GM23338 (cell line): ENCODE results near the gene FAF1. TPM values are rescaled to one million over a fixed set of nuclear protein-coding genes. Genes with fewer than 3 reads are reported as not detected.

ENCODE experiments used
- ATAC-seq: fragments of 200-7000 bp; cut with Tn5 transposase; 3 replicates; pipeline ENCODE4 v1.9.1; 2020
- DNase-seq: peaks from one replicate; pipeline ENCODE4 v3.0.0-alpha.2; 2015; ENCODE audit warnings: low spot score
- H2AFZ ChIP-seq: fragments of 200-600 bp; sonication (generic); 2 replicates; pipeline ENCODE4 v1.8.0; 2016; ENCODE audit warnings: antibody characterized with exemption, mild to moderate bottlenecking, moderate library complexity
- H3F3A ChIP-seq: fragments of 200-600 bp; sonication (generic); replicated peaks from 2 replicates; pipeline ENCODE4 v1.8.0; 2017; ENCODE audit warnings: antibody characterized with exemption, mixed run types, low read depth
- H3K27ac ChIP-seq: fragments of 200-600 bp; sonication (generic); 2 replicates; pipeline ENCODE4 v1.6.1; 2016; ENCODE audit warnings: low read depth
- H3K27me3 ChIP-seq: fragments of 200-600 bp; sonication (generic); 2 replicates; pipeline ENCODE4 v1.8.0; 2016; ENCODE audit warnings: mild to moderate bottlenecking, mixed run types, moderate library complexity; ENCODE audit not compliant: insufficient read depth
- H3K36me3 ChIP-seq: fragments of 200-600 bp; sonication (generic); 2 replicates; pipeline ENCODE4 v1.8.0; 2016; ENCODE audit warnings: mild to moderate bottlenecking; ENCODE audit not compliant: insufficient read depth
- H3K4me1 ChIP-seq: fragments of 200-600 bp; sonication (generic); 2 replicates; pipeline ENCODE4 v1.8.0; 2016; ENCODE audit warnings: mild to moderate bottlenecking, moderate library complexity; ENCODE audit not compliant: insufficient read depth
- H3K4me2 ChIP-seq: fragments of 200-600 bp; sonication (generic); 2 replicates; pipeline ENCODE4 v1.7.1; 2017; ENCODE audit warnings: mixed run types
- H3K4me3 ChIP-seq: fragments of 200-600 bp; sonication (generic); 2 replicates; pipeline ENCODE4 v1.6.1; 2016; ENCODE audit warnings: mixed run types
- H3K79me2 ChIP-seq: fragments of 200-600 bp; sonication (generic); replicated peaks from 2 replicates; pipeline ENCODE4 v1.8.0; 2017; ENCODE audit warnings: mild to moderate bottlenecking; ENCODE audit not compliant: insufficient read depth
- H3K9me2 ChIP-seq: fragments of 200-600 bp; sonication (generic); 2 replicates; pipeline ENCODE4 v1.8.0; 2017; ENCODE audit not compliant: insufficient read depth
- H4K20me1 ChIP-seq: fragments of 200-600 bp; sonication (generic); replicated peaks from 2 replicates; pipeline ENCODE4 v1.8.0; 2017; ENCODE audit warnings: mild to moderate bottlenecking; ENCODE audit not compliant: insufficient read depth
- H3K27ac Mint-ChIP-seq: 2 replicates; pipeline ENCODE4 v1.8.0; 2020; ENCODE audit warnings: inconsistent platforms, mild to moderate bottlenecking, moderate library complexity, mixed read lengths
- H3K27me3 Mint-ChIP-seq: 3 replicates; pipeline ENCODE4 v1.8.0; 2022; ENCODE audit warnings: low read depth, mild to moderate bottlenecking, moderate library complexity, mixed read lengths, inconsistent platforms; ENCODE audit not compliant: insufficient read depth, poor library complexity
- H3K36me3 Mint-ChIP-seq: 3 replicates; pipeline ENCODE4 v1.8.0; 2021; ENCODE audit warnings: low read depth, mild to moderate bottlenecking, inconsistent platforms, moderate library complexity, mixed read lengths
- H3K4me1 Mint-ChIP-seq: 3 replicates; pipeline ENCODE4 v1.8.0; 2020; ENCODE audit warnings: mild to moderate bottlenecking, inconsistent platforms, mixed read lengths
- H3K4me3 Mint-ChIP-seq: 3 replicates; pipeline ENCODE4 v1.8.0; 2021; ENCODE audit warnings: moderate library complexity, mild to moderate bottlenecking, inconsistent platforms, mixed read lengths
- H3K9me3 Mint-ChIP-seq: 3 replicates; pipeline ENCODE4 v1.8.0; 2020; ENCODE audit warnings: moderate library complexity, mild to moderate bottlenecking, inconsistent platforms, mixed read lengths
- CREB1 ChIP-seq: fragments of 250-450 bp; sonication (Bioruptor Pico); IDR thresholded peaks from 2 replicates; pipeline ENCODE4 v1.5.0; 2020; ENCODE audit warnings: low read depth, mild to moderate bottlenecking, moderate library complexity
- CTCF ChIP-seq, 2 experiments: fragments of 200-600 bp in 1 of 2; sonication (generic) in 1 of 2; conservative IDR thresholded peaks; 2 replicates each; pipeline versions ENCODE4 v1.5.1 to v1.6.1; 2016 to 2017; ENCODE audit warnings: antibody characterized with exemption in 2 of 2, low read depth in 2 of 2, mild to moderate bottlenecking in 2 of 2, moderate library complexity in 1 of 2
- ETS1 ChIP-seq: IDR thresholded peaks from 2 replicates; pipeline ENCODE4 v1.6.1; 2016; ENCODE audit warnings: antibody characterized with exemption
- EZH2 ChIP-seq: fragments of 200-600 bp; sonication (generic); IDR thresholded peaks from one replicate; pipeline ENCODE4 v1.8.0; 2017; ENCODE audit warnings: antibody characterized with exemption, mild to moderate bottlenecking, low read depth; ENCODE audit not compliant: unreplicated experiment
- EZH2phosphoT487 ChIP-seq: fragments of 200-600 bp; sonication (generic); IDR thresholded peaks from one replicate; pipeline ENCODE4 v1.8.1; 2018; ENCODE audit warnings: antibody characterized with exemption; ENCODE audit not compliant: unreplicated experiment
- JUNB ChIP-seq: IDR thresholded peaks from one replicate; pipeline ENCODE4 v1.6.1; 2016; ENCODE audit warnings: antibody characterized with exemption; ENCODE audit not compliant: unreplicated experiment
- NANOG ChIP-seq: IDR thresholded peaks from 2 replicates; pipeline ENCODE4 v1.6.1; 2016; ENCODE audit warnings: antibody characterized with exemption, borderline replicate concordance
- POLR2AphosphoS5 ChIP-seq: IDR thresholded peaks from 2 replicates; pipeline ENCODE4 v1.6.1; 2016; ENCODE audit warnings: antibody characterized with exemption, low read depth
- REST ChIP-seq: IDR thresholded peaks from one replicate; pipeline ENCODE4 v1.6.1; 2018; ENCODE audit warnings: antibody characterized with exemption; ENCODE audit not compliant: unreplicated experiment
- STAT1 ChIP-seq: IDR thresholded peaks from one replicate; pipeline ENCODE4 v1.6.1; 2016; ENCODE audit warnings: antibody characterized with exemption; ENCODE audit not compliant: unreplicated experiment
- ZNF114 ChIP-seq: fragments of 250-450 bp; sonication (Bioruptor Pico); IDR thresholded peaks from 2 replicates; pipeline ENCODE4 v1.5.0; 2020; ENCODE audit warnings: mild to moderate bottlenecking, moderate library complexity
- ZNF331 ChIP-seq: fragments of 250-450 bp; sonication (Bioruptor Pico); IDR thresholded peaks from 2 replicates; pipeline ENCODE4 v1.5.0; 2020; ENCODE audit warnings: low read depth, mild to moderate bottlenecking, moderate library complexity
- ZNF462 ChIP-seq: fragments of 250-450 bp; sonication (Bioruptor Pico); IDR thresholded peaks from 2 replicates; pipeline ENCODE4 v1.5.0; 2020; ENCODE audit warnings: mild to moderate bottlenecking, moderate library complexity
- polyA plus RNA-seq: library from polyadenylated mRNA; unstranded; fragments of >200 nt; fragmentation: Nextera tagmentation; extraction: Ambion mirVana; gene quantifications from 2 replicates; pipeline ENCODE4 v1.2.1, GENCODE V29; 2016
- total RNA-seq: library from RNA; depleted of rRNA; stranded (reverse); fragments of >200 nt; shearing (Covaris generic); gene quantifications from 2 replicates; pipeline ENCODE4 v1.2.3, GENCODE V29; 2014

The FAF1 gene
- total and polyA plus RNA-seq, 2 experiments from 2014 or later, result 24.1 to 53.2 TPM

GRCh38 chr1:51000651-51001050 lies 40.6 kb upstream of the FAF1 start (continued):
- TF ChIP-seq NANOG, result no peak

- Histone ChIP-seq H3K4me1 (no peaks in the 10 kb centered on the region), H3K79me2 (no peaks in the 10 kb centered on the region), H3K9me2 (no peaks in the 10 kb centered on the region), H3K27ac (no peak overlapping the region), H2AFZ (no peak overlapping the region), H3K36me3 (no peaks in the 10 kb centered on the region), H3K4me2 (no peak overlapping the region), H3F3A (no peaks in the 10 kb centered on the region), H3K4me3 (no peak overlapping the region), H3K27me3 (no peaks in the 10 kb centered on the region), H4K20me1 (no peaks in the 10 kb centered on the region)
- no peak for DNase-seq
- H3K4me1 Mint-ChIP-seq, result peaks cover 3% of the 10 kb centered on the region; the same call in 2 of the 3 replicates
- no peak for ATAC-seq
- TF ChIP-seq NANOG (no peak), ZNF331 (no peak), CTCF (conservative IDR thresholded peaks at IDR 0.05; ENCODE audit: low read depth in 2 of 2) (no peak), POLR2AphosphoS5 (no peak), REST (no peak), EZH2phosphoT487 (no peak), CREB1 (CRISPR knock-in tag) (no peak), STAT1 (no peak), ZNF462 (CRISPR knock-in tag) (no peak), ETS1 (no peak), JUNB (no peak), ZNF114 (no peak), EZH2 (no peak)
- no peak overlapping the region for H3K4me3 Mint-ChIP-seq
- H3K36me3 Mint-ChIP-seq, result no peaks in the 10 kb centered on the region
- no peaks in the 10 kb centered on the region for H3K27me3 Mint-ChIP-seq
- no peak overlapping the region for H3K27ac Mint-ChIP-seq
- H3K9me3 Mint-ChIP-seq, result no peaks in the 10 kb centered on the region
Measured at GRCh38 chr1:51000160-51000559, 40.1 kb upstream of the FAF1 start.
